ENCODE results near the gene C9orf40. TPM values are rescaled to one million over a fixed set of nuclear protein-coding genes. Genes with fewer than 3 reads are reported as not detected.

Gene C9orf40
- total RNA-seq, 2 experiments from 2014 or later, result 3.0 TPM

DNA sequence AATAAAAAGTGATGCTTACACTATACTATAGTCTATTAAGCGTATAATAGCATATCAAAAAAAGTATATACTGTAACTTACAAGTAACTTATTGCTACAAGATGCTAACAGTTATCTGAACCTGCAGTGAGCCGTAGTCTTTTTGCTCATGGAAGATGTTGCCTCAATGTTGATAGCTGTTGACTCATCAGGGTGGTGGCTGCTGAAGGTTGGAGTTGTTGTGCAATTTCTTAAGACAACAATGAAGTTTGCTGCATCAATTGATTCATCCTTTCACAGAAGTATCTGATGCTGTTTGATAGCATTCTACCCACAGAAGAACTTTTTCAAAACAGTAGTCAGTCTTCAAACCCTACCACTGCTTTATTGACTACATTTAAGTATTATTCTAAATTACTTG lies 7.8 kb upstream of the C9orf40 start:
- intact Hi-C loops (cut with DNase I, micrococcal nuclease), result no loop called here
- Histone ChIP-seq H3K36me3 (ENCODE audit: insufficient read depth, low read length) (no peaks in the 10 kb centered on the region), H3K4me1 (ENCODE audit: insufficient read depth, low read length) (no peaks in the 10 kb centered on the region), H3K9me3 (ENCODE audit: control insufficient read depth in 1 of 2, insufficient read depth in 1 of 2, low read length in 2 of 2) (peaks cover 9 to 12% of the 10 kb centered on the region in 2 experiments), H3K4me3 (ENCODE audit: low read length) (no peak overlapping the region), H3K27ac (ENCODE audit: low read depth in 1 of 2, low read length in 2 of 2) (no peak overlapping the region), H3K27me3 (ENCODE audit: control insufficient read depth in 1 of 2, insufficient read depth in 2 of 2, low read length in 2 of 2) (no peaks in the 10 kb centered on the region)
- H3K4me1 Mint-ChIP-seq (ENCODE audit: low read depth), result no peaks in the 10 kb centered on the region
- H3K27me3 Mint-ChIP-seq, result no peaks in the 10 kb centered on the region
- TF ChIP-seq, protein P1, sequence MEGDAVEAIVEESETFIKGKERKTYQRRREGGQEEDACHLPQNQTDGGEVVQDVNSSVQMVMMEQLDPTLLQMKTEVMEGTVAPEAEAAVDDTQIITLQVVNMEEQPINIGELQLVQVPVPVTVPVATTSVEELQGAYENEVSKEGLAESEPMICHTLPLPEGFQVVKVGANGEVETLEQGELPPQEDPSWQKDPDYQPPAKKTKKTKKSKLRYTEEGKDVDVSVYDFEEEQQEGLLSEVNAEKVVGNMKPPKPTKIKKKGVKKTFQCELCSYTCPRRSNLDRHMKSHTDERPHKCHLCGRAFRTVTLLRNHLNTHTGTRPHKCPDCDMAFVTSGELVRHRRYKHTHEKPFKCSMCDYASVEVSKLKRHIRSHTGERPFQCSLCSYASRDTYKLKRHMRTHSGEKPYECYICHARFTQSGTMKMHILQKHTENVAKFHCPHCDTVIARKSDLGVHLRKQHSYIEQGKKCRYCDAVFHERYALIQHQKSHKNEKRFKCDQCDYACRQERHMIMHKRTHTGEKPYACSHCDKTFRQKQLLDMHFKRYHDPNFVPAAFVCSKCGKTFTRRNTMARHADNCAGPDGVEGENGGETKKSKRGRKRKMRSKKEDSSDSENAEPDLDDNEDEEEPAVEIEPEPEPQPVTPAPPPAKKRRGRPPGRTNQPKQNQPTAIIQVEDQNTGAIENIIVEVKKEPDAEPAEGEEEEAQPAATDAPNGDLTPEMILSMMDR (IDR thresholded peaks at IDR 0.05), result no peak
- DNase-seq (peak in 1 of 14 experiments; percentile 24), ATAC-seq (ENCODE audit: poor library complexity) (no peak)
- H3K4me3 Mint-ChIP-seq, result no peak overlapping the region
- ChIA-PET POLR2A (no interaction called here), CTCF (interaction anchor here (0.7 to 1.7 kb wide), 2 partner anchors 10 to 186 kb away, joined by 3 to 4 read pairs; no protein-coding TSS in a partner anchor)
- peaks cover 7% of the 10 kb centered on the region for H3K9me3 Mint-ChIP-seq
- no peak overlapping the region for H3K27ac Mint-ChIP-seq
- peaks cover 35% of the 10 kb centered on the region for H3K36me3 Mint-ChIP-seq (ENCODE audit: low read depth)

DNA sequence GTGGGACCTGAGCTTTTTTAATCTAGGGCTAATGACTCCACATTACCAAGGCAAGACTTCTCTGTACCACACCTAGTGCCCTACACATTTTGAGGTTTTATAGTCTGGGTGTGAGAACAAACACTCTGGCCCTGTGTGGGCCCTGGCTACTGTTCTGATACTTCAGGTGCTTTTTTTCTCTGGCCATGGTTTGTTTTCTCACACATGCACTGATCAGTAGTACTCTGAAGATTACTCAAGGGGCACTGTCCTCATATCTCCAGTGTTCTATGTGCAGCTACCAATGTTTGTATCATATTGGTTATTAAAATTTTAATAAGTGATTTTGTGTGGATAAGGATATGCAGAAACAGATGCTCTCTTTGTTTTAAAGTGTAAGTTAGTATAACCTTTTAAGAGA lies 5.9 kb upstream of the C9orf40 start:
- ChIA-PET POLR2A (no interaction called here), CTCF (no interaction called here)
- Histone ChIP-seq H3K4me3 (ENCODE audit: low read length) (no peak overlapping the region), H3K9me3 (ENCODE audit: control insufficient read depth in 1 of 2, insufficient read depth in 1 of 2, low read length in 2 of 2) (peaks cover 5 to 9% of the 10 kb centered on the region in 2 experiments), H3K27me3 (ENCODE audit: control insufficient read depth in 1 of 2, insufficient read depth in 2 of 2, low read length in 2 of 2) (no peaks in the 10 kb centered on the region), H3K27ac (ENCODE audit: low read depth in 1 of 2, low read length in 2 of 2) (no peak overlapping the region), H3K4me1 (ENCODE audit: insufficient read depth, low read length) (peaks cover under 1% of the 10 kb centered on the region), H3K36me3 (ENCODE audit: insufficient read depth, low read length) (no peaks in the 10 kb centered on the region)
- Mint-ChIP-seq H3K4me1 (ENCODE audit: low read depth) (peaks cover 5% of the 10 kb centered on the region), H3K27me3 (no peaks in the 10 kb centered on the region), H3K9me3 (peaks cover 7% of the 10 kb centered on the region), H3K4me3 (no peak overlapping the region), H3K36me3 (ENCODE audit: low read depth) (peaks cover 29% of the 10 kb centered on the region), H3K27ac (no peak overlapping the region)
- ATAC-seq (ENCODE audit: poor library complexity) (no peak), DNase-seq (no peak)
- intact Hi-C loops (cut with DNase I, micrococcal nuclease), result loop anchor here (10.0 kb wide), 2 partner anchors 196 to 1436 kb away; partner anchors contain the start of gene RFK (in 1 of the 2)
- TF ChIP-seq, protein P1 (IDR thresholded peaks at IDR 0.05), result no peak

DNA sequence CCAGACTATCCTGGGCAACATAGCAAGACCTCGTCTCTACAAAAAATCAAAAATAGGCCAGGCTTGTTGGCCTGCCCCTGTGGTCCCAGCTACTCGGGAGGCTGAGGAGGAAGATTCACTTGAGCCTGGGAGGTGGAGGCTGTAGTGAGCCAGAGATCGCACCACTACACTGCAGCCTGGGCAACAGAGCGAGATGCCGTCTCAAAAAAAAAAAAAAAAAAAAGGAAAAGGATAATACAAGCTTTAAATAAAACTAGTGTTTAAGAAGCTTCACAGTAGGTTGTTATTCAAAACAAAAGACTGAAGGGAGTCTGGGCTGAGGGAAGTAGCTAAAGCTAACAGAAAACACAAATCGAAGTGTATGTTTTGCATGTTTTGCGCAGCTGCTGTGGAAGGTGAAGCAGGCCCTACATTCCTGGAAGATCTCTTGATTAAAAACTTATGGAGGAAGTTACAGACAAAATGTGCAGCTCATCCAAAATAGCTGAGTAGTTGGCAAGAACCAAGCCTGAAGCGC lies 581 bp upstream of the C9orf40 start:
- Mint-ChIP-seq H3K36me3 (ENCODE audit: low read depth) (peaks cover 4% of the 10 kb centered on the region), H3K27me3 (no peaks in the 10 kb centered on the region), H3K4me1 (ENCODE audit: low read depth) (peaks cover 24% of the 10 kb centered on the region), H3K27ac (peak overlapping the region; percentile 87), H3K4me3 (peak overlapping the region; percentile 90), H3K9me3 (no peaks in the 10 kb centered on the region)
- ChIA-PET CTCF (interaction anchor here (0.9 to 2.7 kb wide), 7 partner anchors 13 to 197 kb away, joined by 3 to 31 read pairs (median 12); partner anchors contain the start of gene CARNMT1), POLR2A (interaction anchor here (0.5 to 7.0 kb wide), 17 partner anchors 26 to 1450 kb away, joined by 3 to 95 read pairs (median 4); partner anchors contain the start of genes CARNMT1, NMRK1, OSTF1 and PCSK5)
- TF ChIP-seq, protein P1 (IDR thresholded peaks at IDR 0.05), result no peak
- no peaks in the 10 kb centered on the region for H3K27me3 ChIP-seq (ENCODE audit: control insufficient read depth in 1 of 2, insufficient read depth in 2 of 2, low read length in 2 of 2)
- no peak for ATAC-seq (ENCODE audit: poor library complexity)
- peak in 2 of 14 experiments; percentile 7 to 18 for DNase-seq
- H3K4me1 ChIP-seq (ENCODE audit: insufficient read depth, low read length), result peaks cover 16% of the 10 kb centered on the region
- H3K9me3 ChIP-seq (ENCODE audit: control insufficient read depth in 1 of 2, insufficient read depth in 1 of 2, low read length in 2 of 2), result no peaks in the 10 kb centered on the region
- H3K27ac ChIP-seq (ENCODE audit: low read depth in 1 of 2, low read length in 2 of 2), result peak overlapping the region; percentile 66 to 83
- peak overlapping the region; percentile 92 for H3K4me3 ChIP-seq (ENCODE audit: low read length)
- no peaks in the 10 kb centered on the region for H3K36me3 ChIP-seq (ENCODE audit: insufficient read depth, low read length)
- intact Hi-C loops (cut with DNase I, micrococcal nuclease), result loop anchor here (1.0 to 10.0 kb wide), 6 partner anchors 49 to 1442 kb away; partner anchors contain the start of genes CARNMT1 (in 2 of the 2) and RFK (in 1 of the 2)

Measured in CD4-positive, alpha-beta T cell (primary cell).